ENCODE data around the gene NXPH3.

DNA sequence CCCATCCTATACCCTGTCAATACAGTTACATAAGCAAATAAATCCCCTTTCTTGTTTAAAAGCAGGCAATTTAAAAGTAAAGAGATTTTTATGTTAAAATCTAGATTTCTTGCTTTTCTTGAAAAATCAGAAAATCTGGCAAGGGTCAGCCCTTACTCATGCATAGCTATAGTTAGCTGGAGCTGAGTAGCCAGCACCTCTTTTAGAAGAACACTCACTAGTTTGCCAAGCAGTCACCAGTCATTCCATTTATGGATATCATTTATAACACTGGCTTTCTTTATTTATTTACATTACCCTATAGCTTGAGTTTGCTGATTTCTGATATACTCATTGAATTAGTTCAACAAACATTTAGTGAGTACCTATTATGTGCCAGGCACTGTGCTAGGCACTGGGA, 45.7 kb downstream of the NXPH3 start:
- TF ChIP-seq CTCF (IDR thresholded peaks at IDR 0.05; ENCODE audit: low read depth, low read length) (no peak), EZH2phosphoT487 (IDR thresholded peaks at IDR 0.05; ENCODE audit: low read depth) (no peak)
